NOMO-1 treated with DMSO at 0.1 percent for 48 hours (cell line): ENCODE measurements around the gene ZNF513.
"Not testable (repeated sequence)": the region's sequence is repeated elsewhere in the genome, so short reads cannot be mapped to it uniquely, and the experiment has no call there.

Experiments used
- DNase-seq: peaks from one replicate; lab custom pipeline; 2025; ENCODE audit not compliant: unreplicated experiment; lab: John Stamatoyannopoulos, UW

ZNF513 gene, protein sequence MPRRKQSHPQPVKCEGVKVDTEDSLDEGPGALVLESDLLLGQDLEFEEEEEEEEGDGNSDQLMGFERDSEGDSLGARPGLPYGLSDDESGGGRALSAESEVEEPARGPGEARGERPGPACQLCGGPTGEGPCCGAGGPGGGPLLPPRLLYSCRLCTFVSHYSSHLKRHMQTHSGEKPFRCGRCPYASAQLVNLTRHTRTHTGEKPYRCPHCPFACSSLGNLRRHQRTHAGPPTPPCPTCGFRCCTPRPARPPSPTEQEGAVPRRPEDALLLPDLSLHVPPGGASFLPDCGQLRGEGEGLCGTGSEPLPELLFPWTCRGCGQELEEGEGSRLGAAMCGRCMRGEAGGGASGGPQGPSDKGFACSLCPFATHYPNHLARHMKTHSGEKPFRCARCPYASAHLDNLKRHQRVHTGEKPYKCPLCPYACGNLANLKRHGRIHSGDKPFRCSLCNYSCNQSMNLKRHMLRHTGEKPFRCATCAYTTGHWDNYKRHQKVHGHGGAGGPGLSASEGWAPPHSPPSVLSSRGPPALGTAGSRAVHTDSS

DNA sequence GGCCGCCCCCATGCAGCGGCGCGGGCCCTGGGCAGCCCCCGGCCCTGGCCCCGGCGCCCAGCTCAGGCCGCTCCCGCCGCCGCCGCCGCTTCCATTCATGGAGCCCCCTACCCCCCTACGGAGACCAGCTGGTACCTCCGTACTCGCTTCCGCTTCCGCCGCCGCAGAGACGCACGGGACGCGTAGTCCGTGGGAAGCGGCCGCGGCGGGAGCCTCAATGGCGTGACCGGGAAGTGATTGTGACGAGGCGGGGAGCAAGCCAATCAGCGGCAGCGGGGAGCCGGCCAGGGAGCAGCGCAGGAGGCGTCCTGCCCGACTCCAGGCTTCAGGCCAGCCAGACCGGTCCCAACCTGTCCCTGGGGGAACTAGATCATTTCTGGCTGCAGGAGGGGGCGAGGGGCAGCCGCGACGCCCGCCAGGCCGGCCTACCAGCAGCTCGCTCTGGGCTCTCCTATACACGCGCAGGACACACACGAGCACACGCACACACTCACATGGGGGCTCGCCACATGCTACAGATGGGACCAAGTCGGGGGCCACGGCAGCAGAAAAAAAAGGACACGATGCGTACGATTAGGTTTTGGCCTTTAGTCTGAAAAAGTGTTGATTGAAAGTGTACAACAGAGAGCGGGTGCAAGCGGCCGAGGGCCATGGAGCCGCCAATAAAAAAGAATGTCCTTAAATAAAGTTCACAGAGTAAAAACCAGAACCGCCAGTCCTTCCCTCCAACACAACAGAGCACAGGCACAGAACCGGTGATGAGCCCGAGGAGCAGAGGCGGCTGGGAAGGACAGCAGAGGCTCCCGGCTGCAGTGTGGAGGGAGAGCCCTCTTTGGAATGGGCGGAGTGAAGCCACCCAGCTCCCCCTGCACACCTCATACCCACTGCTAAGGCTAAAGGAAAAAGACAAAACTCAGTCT, at the start of gene ZNF513:
TSS of gene ZNF513 (minus strand) at position 109 of the 920 bp plus-strand sequence. CDS start 208 bp downstream, outside the sequence.
- DNase-seq, result peak; percentile 94

DNA sequence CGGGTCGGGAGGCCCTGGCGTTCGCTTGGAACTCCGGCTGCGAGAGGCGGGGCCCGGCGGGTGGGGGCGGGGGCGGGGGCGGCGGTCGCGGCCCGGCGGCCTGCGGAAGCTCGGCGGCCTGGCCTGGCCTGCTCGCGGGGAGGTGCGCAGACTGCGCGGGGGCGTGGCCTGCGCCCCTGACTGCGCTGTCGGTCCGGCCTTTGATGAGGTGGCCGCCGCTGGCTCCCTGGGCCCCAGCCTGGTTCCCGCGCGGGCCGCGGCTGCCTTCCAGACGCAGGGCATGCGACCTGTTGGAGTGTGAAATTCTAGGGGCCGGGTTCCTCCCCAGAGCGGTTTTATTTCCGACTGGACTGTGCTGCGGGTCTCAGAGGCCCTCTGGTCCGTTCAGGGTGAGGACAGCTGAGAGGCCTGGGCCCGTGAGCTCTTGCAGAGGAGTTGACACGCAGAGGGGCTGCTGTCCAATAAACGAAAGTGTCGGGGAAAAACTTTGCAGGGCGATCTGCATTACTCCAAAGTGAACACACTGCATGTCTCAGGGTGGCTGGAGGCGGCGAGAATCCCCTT, 48.5 kb upstream of the ZNF513 start:
- DNase-seq, result peak; percentile 79

DNA sequence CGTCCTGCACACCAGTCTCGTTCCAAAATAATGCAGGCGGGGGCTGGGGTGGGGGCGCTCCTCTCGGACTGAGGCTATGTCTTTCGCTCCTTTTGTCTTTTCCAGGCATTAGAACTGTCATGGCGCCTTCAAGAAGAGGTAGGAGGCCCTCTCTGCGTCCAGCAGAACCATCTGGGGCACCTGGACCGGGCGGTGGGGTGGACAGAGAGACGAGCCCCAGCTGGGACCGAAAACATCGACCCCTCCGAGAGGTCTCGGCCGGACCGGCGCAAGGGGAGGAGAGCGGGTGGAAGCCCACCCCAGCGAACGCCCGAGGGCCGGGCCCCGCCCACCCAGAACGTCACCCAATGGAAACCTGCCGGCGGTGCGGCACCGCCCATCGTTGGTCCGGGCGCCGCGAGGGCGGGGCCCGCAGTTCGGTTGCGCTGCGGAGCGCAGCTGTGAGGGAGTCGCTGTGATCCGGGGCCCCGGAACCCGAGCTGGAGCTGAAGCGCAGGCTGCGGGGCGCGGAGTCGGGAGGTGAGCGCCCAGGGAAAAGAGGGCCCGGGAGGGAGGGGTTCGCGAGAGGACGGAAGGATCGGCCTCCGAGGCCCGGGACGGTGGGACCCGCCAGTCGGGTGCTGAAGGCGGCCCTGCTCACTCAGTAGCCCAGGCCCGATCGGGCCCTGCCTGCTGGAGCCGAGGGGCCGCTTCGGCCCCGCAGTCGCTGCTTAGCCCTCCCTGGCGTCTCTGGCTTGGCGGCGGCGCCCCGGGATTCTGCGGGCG, 47.9 kb upstream of the ZNF513 start, which contains the start of gene NRBP1:
TSS of gene NRBP1 (plus strand) at position 419 of the 765 bp plus-strand sequence. CDS start 4,643 bp downstream, outside the sequence.
- DNase-seq, result peak; percentile 79

DNA sequence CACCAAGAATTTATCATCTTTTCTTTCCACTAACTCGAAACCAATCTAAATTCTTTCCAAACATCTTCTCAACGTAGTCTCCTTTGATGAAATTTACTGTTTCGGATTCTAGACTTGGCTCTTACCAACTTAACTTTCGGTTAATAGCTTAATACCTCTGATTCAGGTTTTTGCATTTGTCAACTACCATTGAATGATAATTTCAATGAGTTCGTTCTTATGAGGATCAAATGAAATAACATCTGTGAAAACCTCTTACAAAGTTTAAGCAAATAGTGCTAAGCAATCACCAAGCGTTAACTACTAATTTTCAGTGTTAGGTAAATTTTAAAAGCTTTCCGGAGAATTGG, 47.3 kb upstream of the ZNF513 start:
- DNase-seq, result no peak

DNA sequence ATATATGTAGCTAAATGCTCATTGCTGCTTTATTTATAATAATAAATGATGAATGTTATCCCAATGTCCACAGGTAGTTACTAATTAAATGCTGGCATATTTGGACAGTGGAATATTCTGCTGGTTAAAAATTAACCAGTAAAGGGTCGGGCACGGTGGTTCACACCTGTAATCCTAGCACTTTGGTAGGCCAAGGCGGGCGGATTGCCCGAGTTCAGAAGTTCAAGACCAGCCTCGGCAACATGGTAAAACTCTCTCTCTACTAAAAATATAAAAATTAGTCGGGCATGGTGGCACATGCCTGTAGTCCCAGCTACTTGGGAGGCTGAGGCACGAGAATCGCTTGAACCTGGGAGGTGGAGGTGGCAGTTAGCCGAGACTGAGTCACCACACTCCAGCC, 44.5 kb upstream of the ZNF513 start:
- DNase-seq, result not testable (repeated sequence)

DNA sequence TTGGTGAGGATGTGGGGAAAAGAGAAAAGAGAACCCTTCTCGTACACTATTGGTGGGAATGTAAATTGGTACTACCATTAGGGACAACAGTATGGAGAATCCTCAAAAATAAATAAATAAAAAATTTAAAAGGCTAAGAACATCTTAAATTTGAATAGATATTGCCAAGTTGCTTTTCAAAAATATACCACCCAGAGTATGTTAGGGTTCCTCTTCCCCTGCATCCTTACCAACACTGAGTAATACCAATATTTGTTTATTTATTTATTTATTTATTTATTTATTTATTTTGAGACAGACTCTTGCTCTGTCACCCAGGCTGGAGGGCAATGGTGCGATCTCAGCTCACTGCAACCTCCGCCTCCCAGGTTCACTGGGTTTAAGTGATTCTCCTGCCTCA, 42.4 kb upstream of the ZNF513 start:
- no peak for DNase-seq

DNA sequence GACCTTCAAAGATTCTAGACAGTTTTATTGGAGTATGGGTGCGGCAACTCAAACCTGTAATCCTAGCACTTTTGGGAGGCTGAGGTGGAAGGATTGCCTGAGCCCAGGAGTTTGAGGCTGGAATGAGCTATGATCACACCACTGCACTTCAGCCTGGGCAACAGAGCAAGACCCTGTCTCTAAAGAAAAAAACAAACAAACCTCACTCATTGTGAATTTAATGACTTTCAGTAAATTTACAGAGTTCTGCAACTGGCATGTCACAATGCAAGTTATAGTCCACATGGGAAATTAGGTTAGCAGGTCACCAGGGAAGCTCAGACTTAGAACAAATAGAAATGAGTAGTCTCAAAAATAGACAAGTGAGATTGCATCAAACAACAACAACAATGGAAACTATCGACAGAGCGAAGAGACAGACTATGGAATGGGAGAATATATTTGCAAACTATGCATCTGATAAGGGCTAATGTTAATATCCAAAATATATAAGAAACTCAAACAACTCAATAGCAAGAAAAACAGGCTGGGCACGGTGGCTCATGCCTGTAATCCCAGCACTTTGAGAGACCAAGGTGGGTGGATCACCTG, 41.2 kb upstream of the ZNF513 start:
- DNase-seq, result no peak

DNA sequence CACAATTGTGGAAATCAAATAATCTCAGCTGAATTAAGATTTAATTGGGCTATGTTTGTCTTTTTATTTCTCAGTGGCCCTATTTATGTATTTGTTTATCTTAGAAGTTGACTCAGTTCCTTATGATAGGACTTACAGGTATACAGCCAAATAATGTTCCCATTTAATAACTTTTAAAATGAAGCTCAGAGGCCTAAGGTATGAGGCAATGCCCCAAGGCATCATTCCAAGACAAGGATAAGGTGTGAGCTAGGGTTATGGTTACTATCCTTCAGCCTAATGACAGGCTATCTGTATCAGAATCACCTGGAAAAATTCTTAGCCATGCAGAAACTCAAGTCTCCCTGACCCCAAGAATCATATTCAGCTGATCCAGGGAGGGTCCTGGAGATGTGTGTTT, 40.5 kb upstream of the ZNF513 start:
- no peak for DNase-seq

DNA sequence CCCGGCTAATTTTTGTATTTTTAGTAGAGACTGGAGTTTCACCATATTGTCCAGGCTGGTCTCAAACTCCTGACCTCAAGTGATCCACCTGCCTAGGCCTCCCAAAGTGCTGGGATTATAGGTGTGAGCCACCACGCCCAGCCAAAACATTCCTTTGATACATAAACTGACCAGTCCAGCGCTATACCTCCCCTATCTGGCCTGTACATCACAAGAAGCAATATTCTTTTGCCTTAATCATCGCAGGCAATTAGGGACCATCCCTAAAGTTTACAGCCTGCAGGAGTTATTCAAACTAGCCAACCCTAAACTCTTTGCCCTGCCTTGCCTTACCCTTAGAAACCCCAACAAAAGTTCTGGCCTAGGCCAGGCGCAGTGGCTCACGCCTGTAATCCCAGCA, 35.6 kb upstream of the ZNF513 start:
- DNase-seq, result no peak

DNA sequence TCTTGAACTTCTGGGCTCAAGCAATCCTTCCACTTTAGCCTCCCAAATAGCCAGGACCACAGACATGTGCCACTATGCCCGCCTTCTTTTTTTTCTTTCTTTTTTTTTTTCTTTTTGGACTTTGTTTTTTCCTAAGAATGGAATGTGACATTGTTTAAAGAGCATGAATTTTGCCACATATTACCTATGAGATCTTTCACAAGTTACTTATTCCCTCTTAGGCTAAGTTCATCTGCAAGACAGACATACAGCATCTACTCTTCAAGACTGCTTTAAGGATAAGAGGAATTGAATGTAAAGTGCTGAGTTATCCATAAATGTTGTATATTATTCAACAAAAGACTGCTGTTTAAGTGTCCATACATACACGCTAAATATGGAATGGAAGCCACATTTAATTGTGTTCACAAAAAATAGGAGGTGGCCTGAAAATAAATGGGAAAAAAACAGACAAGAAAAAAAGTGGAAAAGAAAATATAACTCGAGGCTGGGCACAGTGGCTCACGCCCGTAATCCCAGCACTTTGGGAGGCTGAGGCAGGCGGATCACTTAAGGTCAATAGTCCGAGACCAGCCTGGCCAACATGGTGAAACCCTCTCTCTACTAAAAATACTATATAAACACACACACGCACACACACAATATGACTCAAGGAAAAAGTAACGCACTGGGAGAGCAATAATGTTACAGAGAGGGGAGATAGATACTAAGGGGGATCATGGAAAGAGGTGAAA, 32.1 kb upstream of the ZNF513 start:
- DNase-seq, result no peak

DNA sequence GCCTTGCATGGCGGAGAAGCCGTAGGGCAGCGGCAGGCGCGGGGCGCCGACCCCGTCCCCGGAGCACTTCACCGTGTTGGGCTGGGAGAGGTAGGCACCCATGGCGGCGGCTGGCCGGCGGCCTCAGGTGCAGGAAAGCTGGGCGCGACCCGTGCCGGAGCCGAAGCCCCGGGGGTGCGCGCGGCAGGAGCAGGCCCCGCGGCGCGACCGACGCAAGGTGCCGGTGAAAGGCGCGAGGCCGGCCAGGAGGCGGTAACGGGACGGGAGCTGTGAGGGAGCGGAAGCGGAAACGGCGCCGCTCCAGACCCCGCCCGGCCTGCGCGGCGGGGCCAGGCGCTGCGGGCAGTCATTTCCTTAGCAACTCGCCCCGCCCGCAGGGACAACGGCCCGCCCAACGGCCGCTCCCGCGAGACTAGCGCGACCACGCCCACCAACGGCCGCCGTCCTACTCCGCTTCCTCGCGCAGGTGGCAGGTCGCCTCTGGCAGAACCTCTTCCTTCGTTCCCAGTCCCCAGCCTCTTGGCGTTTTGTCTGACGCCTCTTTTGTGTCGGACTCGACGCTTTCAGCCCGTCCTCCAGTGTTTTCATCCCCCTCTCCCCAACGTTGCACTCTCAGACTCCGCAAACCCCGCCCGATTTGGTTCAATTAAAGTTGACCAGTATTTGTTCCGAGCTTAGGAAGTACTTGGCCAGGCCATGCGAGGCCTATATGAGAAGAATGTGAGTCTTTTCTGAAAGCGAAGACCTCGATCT, 29.0 kb upstream of the ZNF513 start, which contains the start of gene PPM1G:
TSS of gene PPM1G (minus strand) at position 271 of the 753 bp plus-strand sequence. CDS start at position 102, 169 bp downstream.
- DNase-seq, result peak; percentile 91

DNA sequence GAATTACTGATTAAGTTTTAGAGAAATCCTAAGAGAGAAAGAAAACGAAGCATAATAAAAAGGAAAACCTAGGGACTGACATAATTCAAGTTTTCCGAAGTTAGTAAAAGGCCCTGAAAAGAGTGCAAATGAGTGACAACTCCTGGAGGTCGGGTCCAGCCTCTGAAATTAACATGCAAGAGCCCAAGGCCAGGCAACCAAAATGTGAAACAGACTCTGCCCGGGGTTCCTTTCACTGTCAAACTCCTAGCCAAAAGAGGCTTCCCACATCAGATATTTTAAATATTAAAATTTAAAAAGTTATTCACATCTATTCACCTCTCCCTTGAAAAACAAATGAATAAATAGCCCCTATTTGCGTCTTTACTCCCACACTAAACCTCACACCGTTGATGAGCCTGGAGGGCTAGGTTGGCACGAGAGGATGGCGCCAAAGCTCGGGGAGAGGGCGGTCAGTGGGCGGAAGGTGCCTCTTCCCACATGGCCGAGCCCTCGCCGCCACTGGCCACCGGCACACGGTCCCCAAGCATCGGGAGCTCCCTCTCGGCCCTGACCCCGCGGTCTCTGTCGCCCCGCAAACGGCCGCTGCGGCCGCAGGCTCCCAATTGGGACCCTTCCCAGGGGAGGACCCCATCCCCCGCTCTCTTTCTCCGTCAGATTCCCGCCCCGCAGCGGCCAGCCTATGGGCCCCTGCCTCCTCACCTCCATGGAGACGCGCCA, 28.2 kb upstream of the ZNF513 start:
- DNase-seq, result no peak

DNA sequence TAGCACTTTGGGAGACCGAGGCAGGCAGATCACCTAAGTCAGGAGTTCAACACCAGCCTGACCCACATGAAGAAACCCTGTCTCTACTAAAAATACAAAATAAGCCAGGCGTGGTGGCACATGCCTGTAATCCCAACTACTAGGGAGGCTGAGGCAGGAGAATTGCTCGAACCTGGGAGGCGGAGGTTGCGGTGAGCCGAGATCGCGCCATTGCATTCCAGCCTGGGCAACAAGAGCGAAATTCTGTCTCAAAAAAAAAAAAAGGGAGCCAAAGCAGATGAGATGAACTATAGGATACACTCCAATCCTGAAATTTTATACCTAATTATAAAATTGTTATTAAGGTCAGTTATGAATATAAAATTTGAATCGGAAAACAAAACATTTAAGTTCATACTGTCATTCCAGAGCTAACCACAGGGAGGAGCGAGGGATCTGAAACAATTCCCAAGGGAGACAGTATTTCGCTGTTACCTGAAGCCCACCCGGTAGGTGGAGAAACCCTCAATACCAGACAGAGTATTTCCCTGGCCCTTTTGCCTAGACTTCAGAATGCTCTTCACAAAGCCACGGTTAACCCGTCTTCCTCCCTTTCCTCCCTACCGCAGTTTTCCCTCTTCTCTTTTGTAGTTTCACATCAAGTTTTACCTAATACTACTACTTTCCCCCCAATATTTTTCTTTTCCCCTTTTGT, 27.4 kb upstream of the ZNF513 start:
- peak; percentile 12 for DNase-seq

DNA sequence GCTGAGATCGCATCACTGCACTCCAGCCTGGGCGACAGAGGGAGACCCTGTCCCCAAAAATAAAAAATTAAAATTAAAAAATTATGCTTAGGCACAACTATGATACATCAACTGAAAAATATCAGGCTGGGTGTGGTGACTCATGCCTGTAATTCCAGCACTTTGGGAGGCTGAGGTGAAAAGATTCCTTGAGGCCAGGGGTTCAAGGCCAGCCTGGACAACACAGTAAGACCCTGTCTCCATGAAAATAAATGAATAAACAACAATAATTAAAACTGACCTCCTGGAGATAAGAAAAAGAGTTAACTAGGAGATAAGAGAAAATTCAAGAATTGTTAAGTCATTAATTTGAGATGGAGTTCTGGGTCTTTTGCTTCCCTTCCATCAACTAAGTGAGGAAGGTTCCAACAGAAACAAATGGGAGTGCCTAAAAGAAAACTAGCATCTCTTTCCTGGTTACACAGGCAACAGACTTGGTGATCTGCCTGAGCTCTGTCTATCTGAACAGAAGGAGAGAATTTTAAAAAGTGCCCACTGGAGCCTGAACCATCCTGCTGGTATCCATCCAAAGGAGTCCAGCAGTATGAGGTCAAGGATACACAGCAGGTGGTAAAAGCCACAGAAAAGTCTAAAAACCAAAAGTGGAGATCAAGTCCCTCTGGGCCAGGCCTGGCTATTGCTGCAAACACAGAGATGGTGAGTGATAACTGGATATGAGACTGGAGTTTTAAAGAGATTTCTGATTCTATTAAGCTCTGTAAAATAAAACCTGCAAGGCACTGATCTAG, 20.0 kb upstream of the ZNF513 start:
- no peak for DNase-seq

DNA sequence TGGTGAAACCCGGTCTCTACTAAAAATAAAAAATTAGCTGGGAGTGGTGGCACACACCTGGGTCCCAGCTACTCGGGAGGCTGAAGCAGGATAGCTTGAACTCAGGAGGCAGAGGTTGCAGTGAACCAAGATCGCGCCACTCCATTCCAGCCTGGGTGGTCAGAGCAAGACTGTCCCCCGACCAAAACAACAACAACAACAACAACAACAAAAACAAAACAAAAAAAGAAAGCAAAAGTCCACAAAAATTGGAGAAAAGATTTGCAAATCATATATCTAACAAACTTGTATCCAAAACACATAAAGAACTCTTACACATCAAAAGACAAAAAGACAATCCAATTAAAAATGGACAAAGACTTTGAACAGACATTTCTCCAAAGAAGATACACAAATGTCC, 18.4 kb upstream of the ZNF513 start:
- DNase-seq, result no peak

DNA sequence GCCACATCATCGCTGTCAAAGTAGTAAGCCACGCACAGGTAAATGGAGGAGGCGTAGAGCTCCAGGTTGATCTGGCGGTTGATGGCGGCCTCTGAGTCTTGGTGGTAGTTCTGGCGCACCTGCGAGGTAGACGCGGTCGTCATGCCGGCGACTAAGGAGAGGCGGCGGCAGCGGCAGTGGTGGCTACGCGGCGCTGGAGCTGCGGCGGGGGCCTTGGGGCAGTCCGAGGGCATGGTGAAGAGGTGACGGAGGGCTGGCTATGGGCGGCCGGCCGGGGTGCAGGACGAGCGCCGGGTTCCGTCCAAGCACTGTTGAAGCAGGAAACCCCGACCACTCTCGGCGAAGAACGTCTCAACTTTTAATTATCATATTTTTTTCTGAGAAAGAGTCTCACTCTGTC, 12.7 kb upstream of the ZNF513 start:
- DNase-seq, result no peak
